GM19351 (cell line): ENCODE results near the gene ARL11.
"Not testable (repeated sequence)": the region's sequence is repeated elsewhere in the genome, so short reads cannot be mapped to it uniquely, and the experiment has no call there.

Experiments used
- ATAC-seq: cut with Tn5 transposase; IDR thresholded peaks from one replicate; pipeline ENCODE4 v1.9.1; 2021; ENCODE audit warnings: mild to moderate bottlenecking, moderate library complexity; ENCODE audit not compliant: unreplicated experiment

The ARL11 gene

GRCh38 chr13:49627831-49628652 lies at the start of gene ARL11:
TSS of gene ARL11 (plus strand) at chr13:49628507. CDS start at chr13:49630448, 1,941 bp downstream.
- peak; percentile 92 for ATAC-seq

DNA sequence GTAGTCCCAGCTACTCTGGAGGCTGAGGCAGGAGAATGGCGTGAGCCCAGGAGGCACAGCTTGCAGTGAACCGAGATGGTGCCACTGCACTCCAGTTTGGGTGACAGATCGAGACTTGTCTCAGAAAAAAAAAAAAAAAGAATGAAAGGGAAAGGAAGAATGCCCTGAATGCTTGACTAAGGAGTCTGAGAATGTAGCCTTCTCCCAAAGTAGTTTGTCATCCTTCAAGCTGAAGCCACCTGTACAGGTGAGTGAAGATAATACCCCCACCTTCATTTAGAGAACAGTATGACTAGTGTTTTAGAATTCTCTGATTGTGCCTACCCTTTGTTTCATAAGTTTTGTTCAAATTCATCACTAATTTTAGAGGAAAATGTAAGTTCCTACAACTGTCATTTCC lies 48.8 kb upstream of the ARL11 start:
- ATAC-seq: no peak

DNA sequence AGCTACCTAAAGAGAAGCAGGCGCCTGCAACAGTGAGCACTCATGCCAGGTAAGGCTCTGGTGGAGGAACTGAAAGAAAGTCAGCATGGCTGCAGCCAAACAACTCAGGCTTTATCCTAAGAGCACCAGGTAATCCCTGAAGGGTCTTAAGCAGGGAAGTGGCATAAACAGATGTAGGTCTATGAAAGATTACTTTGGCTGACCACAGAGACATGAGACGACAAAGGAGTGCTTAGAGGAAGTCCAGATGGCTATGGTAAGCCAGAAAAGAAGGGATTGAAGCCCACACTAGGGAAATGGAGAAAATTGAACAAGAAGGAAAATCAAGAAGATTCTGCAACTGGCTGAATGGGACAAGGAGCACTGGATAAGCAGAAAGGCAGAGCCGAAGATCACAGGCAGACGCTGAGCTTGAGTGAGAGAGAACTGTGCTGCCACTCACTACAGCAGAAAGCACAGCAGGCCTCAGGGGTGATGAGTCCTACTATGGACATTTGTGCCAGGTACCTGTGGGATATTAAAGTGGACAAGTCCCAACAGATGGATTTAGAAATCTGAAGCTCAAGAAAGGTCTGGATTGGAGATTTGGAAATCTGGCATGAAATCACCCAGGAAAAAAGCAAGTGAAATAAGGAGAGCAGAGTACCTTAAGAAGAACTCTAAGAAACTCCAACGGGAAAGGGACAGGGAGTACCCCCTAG lies 47.2 kb upstream of the ARL11 start:
- ATAC-seq: no peak

DNA sequence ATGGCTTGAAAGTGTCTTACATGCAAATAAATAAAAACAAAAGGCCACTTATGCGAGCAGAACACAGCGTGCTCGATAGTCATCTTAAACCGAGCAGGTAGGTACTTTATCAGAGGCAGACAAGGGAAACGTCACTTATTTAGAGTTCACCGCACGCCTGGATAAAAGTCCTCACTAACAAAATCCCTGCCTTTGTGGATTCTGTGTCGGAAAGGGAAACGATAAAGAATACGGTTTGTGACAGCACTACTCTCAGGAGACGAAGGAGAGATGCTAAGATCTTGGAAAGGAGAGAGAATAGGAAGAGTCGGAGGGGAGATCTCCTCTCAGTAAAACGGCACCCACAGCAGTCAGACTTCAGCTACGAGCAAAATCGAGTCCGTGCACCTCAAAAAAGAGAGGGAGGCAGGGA lies 43.5 kb upstream of the ARL11 start:
- ATAC-seq: peak; percentile 20

DNA sequence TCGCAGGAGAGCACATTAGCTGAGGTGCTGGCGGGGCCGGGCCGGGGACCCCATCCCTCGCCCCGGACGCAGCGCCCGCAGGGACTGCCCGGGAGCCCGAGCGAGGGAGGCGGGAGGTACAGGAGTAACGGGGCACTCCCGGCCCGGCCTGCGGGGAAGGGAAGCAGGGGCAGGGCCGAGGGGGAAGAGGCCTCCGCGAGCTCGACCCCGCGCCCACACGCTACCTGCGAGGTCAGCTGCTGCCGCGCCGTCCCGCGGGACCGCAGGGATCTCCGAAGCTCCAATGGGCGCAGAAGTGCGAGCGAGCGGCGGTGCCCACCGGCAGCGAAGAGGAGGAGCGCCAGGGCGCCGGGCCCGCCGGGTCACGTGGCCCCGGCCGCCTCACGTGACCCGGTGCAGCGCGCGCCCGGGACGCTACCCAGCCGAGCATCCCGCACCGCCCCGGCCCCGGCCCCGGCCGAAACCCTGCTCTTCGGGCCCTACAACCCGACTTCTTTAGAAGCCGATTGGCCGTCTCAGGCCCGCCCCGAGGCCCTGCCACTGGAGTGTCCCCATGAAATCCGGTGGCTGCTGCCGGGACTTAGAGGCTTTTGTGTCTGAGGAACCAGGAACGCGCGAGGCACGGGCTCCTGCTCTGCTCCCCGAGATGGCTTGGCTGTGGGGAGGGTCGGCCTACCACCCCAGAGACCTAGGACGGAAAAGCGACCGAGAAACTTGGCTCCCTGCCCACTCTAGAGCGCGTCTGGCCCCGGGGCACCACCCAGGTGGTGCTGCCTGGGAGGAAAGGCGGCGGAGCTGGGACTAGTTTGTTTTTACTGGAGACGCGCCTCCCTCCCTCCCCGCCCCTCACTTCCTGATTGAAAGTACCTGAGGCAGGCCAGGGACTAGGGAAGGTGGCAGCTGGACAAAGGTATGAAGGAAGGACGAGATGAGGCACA lies 42.8 kb upstream of the ARL11 start, which contains the start of gene RCBTB1:
Gene RCBTB1 (minus strand): TSS at position 339 of the 938 bp plus-strand sequence. CDS start 18,279 bp downstream, outside the sequence.
- peak; percentile 92 for ATAC-seq

- no peak for ATAC-seq
These were observed 41.6 kb upstream of the ARL11 start for GRCh38 chr13:49586717-49587116.

- no peak for ATAC-seq
These were observed 40.9 kb upstream of the ARL11 start for GRCh38 chr13:49587311-49587847.

DNA sequence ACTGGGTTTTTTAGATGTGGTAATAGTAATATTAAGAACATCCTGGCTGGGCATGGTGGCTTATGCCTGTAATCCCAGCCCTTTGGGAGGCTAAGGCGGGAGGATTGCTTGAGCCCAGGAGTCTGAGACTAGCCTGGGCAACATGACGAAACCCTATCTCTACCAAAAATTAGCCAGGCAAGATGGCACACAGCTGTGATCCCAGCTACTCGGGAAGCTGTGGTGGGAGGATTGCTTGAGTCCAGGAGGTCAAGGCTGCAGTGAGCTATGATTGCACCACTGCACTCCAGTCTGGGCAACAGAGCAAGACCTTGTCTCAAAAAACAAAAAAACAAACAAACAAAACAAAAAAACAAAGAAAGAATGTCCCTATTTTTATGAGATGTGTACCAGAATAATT lies 37.6 kb upstream of the ARL11 start:
- not testable (repeated sequence) for ATAC-seq

DNA sequence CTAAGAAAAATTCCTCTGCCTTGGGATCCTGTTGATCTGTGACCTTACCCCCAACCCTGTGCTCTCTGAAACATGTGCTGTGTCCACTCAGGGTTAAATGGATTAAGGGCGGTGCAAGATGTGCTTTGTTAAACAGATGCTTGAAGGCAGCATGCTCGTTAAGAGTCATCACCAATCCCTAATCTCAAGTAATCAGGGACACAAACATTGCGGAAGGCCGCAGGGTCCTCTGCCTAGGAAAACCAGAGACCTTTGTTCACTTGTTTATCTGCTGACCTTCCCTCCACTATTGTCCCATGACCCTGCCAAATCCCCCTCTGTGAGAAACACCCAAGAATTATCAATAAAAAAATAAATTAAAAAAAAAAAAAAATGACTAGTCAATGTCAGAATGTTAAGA lies 34.4 kb upstream of the ARL11 start:
- ATAC-seq: not testable (repeated sequence)

DNA sequence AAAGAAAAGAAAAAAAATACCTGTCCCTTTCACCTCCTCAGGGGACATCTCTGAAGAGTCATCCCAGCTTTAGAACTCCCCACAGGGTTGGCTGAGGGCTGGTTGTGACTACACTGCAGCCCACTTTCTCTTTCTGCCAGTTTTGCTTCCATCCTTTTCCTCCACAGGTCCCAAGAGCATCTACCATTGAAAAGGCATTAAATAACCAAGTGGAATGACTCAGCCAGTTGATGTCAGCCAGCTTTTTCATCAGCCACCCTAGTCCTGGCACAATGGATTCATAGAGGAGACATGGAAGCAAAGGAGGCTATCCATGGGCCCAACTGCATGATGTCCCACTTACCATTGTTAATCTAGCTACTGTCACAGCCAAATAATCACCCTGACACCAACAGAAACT lies 33.7 kb upstream of the ARL11 start:
- no peak for ATAC-seq

DNA sequence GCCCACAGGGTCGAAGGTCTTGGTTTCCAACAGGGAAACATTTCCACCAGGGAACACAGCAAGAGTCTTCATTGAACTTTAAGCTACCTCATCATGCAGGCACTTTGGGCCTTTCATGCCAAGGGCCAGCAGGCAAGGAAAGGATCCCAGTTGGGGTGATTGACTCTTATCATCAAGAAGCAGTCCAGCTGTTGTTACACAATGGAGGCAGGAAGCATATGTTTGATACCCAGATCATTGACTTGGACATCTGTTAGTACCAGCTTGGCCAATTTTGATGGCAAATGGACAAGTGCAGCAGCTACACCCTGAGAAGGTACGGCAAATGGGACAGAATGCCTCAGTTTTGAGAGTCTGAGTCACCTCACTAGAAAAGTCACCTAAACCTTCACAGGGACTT lies 32.1 kb upstream of the ARL11 start:
- no peak for ATAC-seq

DNA sequence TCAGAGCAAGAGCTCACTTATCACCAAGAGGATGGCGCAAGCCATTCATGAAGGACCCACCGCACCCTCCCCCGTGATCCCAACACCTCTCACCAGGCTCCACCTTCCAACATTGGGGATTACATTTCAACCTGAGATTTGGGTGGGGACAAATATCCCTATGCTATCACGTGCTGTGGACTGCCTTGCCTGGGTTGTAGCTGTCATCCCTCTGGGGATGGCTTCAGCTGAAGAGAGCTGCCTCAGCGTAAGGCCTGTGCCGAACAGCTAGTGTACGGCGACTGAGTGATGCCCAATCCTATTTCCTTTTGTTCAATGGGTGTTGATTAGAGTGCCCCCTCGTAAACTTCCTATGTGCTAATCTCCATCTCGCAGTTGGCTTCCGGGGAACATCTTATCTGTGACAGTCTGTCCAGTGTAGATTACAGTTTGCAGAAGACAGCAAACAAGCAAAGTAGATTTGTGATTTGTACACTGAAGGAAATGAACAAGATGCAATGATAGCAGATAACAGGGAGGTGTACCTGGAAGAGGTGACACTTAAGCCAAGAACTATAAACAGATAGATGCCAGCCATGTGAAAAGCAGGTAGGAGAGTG lies 31.2 kb upstream of the ARL11 start:
- ATAC-seq: no peak

DNA sequence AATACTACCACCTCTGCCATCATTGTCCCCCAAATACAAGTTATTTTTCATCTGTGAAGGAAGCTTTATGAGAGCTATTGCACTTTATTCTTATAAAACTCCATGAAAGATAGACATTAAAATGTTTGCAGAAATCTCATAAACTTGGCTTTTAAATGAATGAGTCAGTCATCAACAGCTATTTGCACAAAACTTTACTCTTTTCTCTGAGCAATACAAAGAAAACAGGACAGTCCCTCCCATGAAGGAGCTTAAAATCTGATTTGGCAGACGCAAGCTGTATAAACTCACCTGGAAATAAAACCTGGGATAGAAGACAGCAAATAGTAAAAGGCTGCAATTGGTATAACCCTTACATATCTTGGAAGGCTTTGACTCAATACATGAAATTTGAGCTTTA lies 26.3 kb upstream of the ARL11 start:
- ATAC-seq: no peak

DNA sequence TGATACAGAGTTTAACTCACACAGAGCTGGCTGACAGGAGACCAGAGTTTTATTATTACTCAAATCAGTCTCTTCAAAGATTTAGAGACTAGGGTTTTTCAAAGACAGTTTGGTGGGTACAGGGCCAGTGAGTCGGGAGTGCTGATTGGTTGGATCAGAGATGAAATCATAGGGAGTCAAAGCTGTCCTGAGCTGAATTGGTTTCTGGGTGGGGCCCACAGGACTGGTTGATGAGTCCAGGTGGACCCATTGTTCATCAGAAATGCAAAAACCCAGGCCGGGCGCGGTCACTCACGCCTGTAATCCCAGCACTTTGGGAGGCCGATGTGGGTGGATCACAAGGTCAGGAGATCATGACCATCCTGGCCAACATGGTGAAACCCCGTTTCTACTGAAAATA lies 25.7 kb upstream of the ARL11 start:
- ATAC-seq: not testable (repeated sequence)

DNA sequence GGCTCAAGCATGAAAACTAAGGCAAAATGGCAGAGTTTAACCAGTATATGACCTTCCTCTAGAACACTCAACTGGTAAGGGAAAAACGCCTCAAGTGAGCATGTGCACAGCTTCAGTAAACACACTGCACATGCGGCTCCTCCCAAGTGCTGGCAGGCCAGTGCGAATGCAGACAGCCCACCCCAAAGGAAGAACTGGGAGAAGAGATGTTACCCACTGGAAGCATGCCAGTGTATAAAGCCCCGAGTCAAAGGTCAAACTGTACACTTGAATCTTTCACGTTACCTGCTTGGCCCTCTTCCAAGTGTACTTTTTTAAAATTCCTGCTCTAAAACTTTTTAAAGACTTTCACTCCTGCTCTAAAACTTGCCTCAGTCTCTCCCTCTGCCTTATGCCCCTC lies 23.7 kb upstream of the ARL11 start:
- no peak for ATAC-seq

DNA sequence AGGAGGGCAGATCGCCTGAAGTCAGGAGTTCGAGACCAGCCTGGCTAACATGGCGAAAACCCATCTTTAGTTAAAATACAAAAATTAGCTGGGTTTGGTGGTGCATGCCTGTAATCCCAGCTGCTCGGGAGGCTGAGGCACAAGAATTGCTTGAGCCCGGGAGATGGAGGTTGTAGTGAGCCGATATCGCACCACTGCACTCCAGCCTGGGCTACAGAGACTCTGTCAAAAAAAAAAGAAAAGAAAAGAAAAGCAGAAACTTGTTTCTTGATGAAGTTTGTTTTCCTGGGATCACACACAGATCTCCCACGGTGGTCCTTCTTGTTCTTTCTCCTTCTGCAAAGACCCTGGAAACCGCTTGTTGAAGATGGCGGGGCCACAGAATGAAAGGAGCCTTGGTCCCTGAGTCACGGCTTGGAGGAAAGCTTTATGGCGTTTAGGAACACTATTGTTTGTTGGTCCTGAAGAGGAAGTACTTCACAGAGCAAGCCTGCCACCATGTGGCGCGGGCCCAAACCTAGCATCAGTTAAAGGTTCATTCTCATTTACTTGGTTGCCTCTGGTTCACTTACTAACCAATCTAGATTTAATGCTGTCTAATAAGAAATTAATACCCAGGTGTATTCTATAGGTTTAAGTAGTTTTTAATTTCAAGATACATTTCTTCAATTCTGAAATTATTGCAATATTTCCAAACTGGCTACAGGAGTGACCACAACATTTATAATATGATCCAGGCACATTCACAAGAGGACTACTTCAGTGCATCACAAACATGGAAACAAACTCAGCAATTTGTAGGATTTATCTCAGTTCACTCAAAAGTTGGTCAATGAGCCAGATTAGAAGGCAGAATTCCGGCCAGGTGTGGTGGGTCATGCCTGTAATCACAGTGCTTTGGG lies 21.3 kb upstream of the ARL11 start:
- ATAC-seq: peak; percentile 96

DNA sequence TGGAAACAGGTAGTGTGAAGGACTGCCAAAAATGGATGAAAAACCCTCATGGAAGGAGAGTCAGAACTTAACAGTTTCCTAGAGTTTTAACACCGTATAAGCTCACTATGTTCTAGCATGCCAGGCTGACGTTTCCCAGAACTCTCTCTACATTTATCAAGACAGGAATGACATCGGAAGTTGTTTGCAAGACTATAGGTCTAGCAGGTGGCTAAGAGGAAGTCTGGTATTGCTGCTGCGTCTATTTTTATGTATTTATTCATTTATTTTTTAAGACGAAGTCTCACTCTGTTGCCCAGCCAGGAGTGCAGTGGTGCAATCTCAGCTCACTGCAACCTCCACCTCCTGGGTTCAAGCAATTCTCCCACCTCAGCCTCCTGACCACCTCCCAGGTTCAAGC lies 20.5 kb upstream of the ARL11 start:
- no peak for ATAC-seq

DNA sequence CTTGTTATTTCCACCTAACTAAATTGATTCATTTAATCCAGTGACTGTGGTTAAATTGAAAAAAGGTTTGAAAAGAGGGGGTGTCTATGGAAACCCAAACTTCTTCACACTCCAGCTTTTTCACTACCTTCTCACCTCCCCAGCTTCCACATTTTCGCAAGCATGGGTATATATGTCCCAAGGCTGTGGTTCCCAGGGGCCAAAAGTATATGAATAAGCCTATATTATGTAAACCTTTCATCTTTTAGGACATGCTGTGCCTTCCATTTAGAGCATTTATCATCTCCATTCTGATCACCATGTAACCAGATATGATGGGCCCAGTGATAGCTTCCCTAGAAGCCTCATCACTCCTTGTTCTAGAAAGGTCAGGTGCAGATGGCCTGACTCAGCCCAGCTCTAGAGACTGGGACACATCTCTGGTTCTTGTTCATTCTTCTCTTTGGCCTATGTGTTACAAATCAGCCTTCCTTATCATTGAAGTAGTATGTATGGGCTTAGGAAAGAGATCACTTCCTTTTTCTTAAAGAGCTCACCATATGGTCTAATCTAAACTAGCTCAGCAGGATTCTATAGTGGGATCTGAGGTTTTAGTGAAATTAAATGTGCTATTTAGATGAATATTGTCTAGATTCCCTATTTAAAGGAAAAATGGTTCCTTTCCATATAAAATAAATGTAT lies 19.5 kb upstream of the ARL11 start:
- ATAC-seq: no peak

DNA sequence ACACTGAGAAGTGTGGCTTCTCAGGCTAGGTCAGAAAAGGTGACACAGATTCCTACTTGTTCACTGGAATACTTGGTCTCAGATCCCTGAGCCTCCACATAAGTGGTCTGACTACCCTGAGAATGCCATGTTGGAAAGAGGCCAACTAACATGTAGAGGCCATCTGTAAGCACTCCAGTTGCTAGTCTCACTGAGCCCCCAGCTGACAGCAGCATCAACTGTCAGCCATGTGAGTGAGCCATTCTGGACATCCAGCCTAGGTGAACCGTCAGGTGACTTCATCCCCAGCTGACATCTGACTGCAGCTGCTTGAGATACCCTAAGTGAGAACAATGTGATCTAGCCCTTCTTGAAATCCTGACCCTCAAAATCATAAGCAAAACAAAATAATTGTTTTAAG lies 18.1 kb upstream of the ARL11 start:
- ATAC-seq: no peak
